ENCODE measurements around the gene MKS1.

GRCh38 chr17:58158181-58158580 lies 60.9 kb downstream of the MKS1 start:
- no peak for TF ChIP-seq REST (IDR thresholded peaks at IDR 0.05; ENCODE audit: unreplicated experiment)
- no peak for TF ChIP-seq POLR2AphosphoS5 (IDR thresholded peaks at IDR 0.05; ENCODE audit: low read depth)
- no peak for TF ChIP-seq CTCF (conservative IDR thresholded peaks at IDR 0.05; ENCODE audit: low read depth in 2 of 2)
- no peak for TF ChIP-seq EZH2 (IDR thresholded peaks at IDR 0.05; ENCODE audit: low read depth, unreplicated experiment)
- TF ChIP-seq EZH2phosphoT487 (IDR thresholded peaks at IDR 0.05; ENCODE audit: unreplicated experiment) = no peak

Measured in GM23338 (cell line).